Adrenal gland (tissue), 5 donors: Measurements from ENCODE around the gene ACBD6.

Source experiments
- CTCF ChIP-seq, 6 experiments: fragments of 450-650 bp in 4 of 6; fragments of 200-600 bp in 2 of 6; sonication (generic) in 1 of 6; IDR thresholded peaks; 1 replicate in 5 of 6; 2 replicates in 1 of 6; pipeline versions ENCODE4 v1.5.1 to v1.8.0; 2016 to 2021; ENCODE audit warnings: antibody characterized with exemption in 6 of 6, mild to moderate bottlenecking in 2 of 6, moderate library complexity in 1 of 6
- POLR2A ChIP-seq, 2 donors: fragments of 450-650 bp; IDR thresholded peaks; one replicate each; pipeline ENCODE4 v1.6.1; 2017; ENCODE audit warnings: antibody characterized with exemption in 2 of 2, mild to moderate bottlenecking in 2 of 2, moderate library complexity in 1 of 2
- donor health status: DM: no; HTN: no; CAD: no.

DNA sequence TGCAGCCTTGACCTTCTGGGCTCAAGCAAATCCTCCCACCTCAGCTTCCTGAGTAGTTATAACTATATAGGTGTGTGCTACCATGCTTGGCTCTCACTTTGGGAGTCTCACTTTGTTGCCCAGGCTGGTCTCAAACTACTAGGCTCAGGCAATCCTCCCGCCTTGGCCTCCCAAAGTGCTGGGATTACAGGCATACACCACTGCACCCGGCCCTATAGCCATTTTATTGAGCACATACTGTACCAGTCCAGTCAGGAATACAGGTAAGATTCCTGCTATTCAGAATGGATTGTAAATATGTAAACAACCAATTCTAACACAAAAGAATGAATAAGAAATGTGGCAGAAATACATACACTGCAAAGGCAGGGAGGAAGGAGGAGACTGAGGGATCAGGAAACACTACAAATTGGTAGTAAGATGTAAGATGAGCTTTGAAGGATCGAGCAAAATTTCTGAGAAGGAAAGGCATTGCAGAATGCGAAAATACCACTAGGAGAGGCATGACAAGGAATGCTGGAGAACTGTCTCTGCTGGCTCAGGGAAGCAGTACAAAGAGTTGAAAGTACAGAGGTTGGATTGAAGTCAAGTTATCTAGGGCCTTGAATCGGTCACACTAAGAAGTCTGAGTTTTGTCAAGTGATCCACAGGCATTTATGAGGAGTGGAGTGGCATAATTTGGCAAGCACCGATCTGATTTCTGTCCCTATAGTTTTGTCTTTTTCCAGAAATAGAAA lies 211.9 kb downstream of the ACBD6 start:
- TF ChIP-seq POLR2A (IDR thresholded peaks at IDR 0.05), result no peak
- TF ChIP-seq CTCF (IDR thresholded peaks at IDR 0.05), result no peak
